B cell (primary cell): ENCODE measurements around the gene GRAP. TPM values are rescaled to one million over a fixed set of nuclear protein-coding genes. Genes with fewer than 3 reads are reported as not detected.
"Not testable (repeated sequence)": the region's sequence is repeated elsewhere in the genome, so short reads cannot be mapped to it uniquely, and the experiment has no call there.

Experiments
- ATAC-seq: fragments of 200-7000 bp; cut with Tn5 transposase; one replicate; pipeline ENCODE4 v1.10.0; 2021; ENCODE audit warnings: low read depth, mild to moderate bottlenecking, moderate number of reproducible peaks, moderate library complexity
- CTCF ChIA-PET: fragments of 350-600 bp; sonication (Branson Sonifier 250); formaldehyde crosslinking; loops from one replicate; lab custom pipeline; 2021; ENCODE audit warnings: antibody characterized with exemption, inconsistent platforms; lab: Charles Lee
- POLR2A ChIA-PET: fragments of 350-600 bp; sonication (Branson Sonifier 250); formaldehyde crosslinking; loops from one replicate; lab custom pipeline; 2021; ENCODE audit warnings: antibody characterized with exemption; lab: Charles Lee
- DNase-seq: peaks from one replicate; pipeline ENCODE4 v3.0.0; 2013
- H2AFZ ChIP-seq: 2 replicates; pipeline ENCODE4 v1.6.1; 2012; ENCODE audit warnings: mild to moderate bottlenecking, low read depth, low read length; ENCODE audit not compliant: insufficient read depth, poor library complexity, severe bottlenecking
- H3K27ac ChIP-seq, 2 donors: 1 replicate in 1 of 2; 2 replicates in 1 of 2; pipeline ENCODE4 v1.5.1; 2012 to 2013; ENCODE audit warnings: low read length in 2 of 2, mild to moderate bottlenecking in 2 of 2, moderate library complexity in 1 of 2
- H3K27me3 ChIP-seq, 4 experiments: fragments of 200-600 bp in 1 of 4; sonication (generic) in 1 of 4; replicated peaks in 1 of 4; 1 replicate in 2 of 4; 2 replicates in 2 of 4; pipeline versions ENCODE4 v1.6.1 to v1.7.0; 2013 to 2016; ENCODE audit warnings: low read length in 3 of 4, mild to moderate bottlenecking in 2 of 4, mixed read lengths in 1 of 4, moderate library complexity in 1 of 4; ENCODE audit not compliant: insufficient read depth in 4 of 4, control insufficient read depth in 3 of 4; ENCODE audit errors: control extremely low read depth in 1 of 4
- H3K36me3 ChIP-seq, 2 experiments: replicated peaks in 1 of 2; 1 replicate in 1 of 2; 2 replicates in 1 of 2; pipeline versions ENCODE4 v1.6.1 to v1.7.1; 2013; ENCODE audit warnings: low read length in 1 of 2; ENCODE audit not compliant: insufficient read depth in 2 of 2, control insufficient read depth in 1 of 2; ENCODE audit errors: control extremely low read depth in 1 of 2, extremely low read depth in 1 of 2
- H3K4me1 ChIP-seq, 2 donors: fragments of 200-600 bp in 1 of 2; sonication (generic) in 1 of 2; 1 replicate in 1 of 2; 2 replicates in 1 of 2; pipeline versions ENCODE4 v1.5.1 to v1.6.1; 2013 to 2017; ENCODE audit warnings: low read length in 2 of 2; ENCODE audit not compliant: control insufficient read depth in 2 of 2, insufficient read depth in 2 of 2
- H3K4me2 ChIP-seq: replicated peaks from 2 replicates; pipeline ENCODE3; 2012; ENCODE audit warnings: mild to moderate bottlenecking, low read depth, low read length; ENCODE audit not compliant: poor library complexity, severe bottlenecking
- H3K4me3 ChIP-seq, 5 experiments: fragments of 200-600 bp in 1 of 5; sonication (generic) in 1 of 5; 1 replicate in 3 of 5; 2 replicates in 2 of 5; pipeline versions ENCODE4 v1.5.1 to v1.7.0; 2011 to 2016; ENCODE audit warnings: low read length in 4 of 5, mild to moderate bottlenecking in 4 of 5, low read depth in 2 of 5, control low read depth in 1 of 5, moderate library complexity in 1 of 5; ENCODE audit not compliant: insufficient read depth in 1 of 5; ENCODE audit errors: control extremely low read depth in 1 of 5, extremely low read depth in 1 of 5
- H3K79me2 ChIP-seq: fragments of 200-600 bp; sonication (generic); one replicate; pipeline ENCODE4 v1.6.0; 2016; ENCODE audit warnings: low read length; ENCODE audit not compliant: control insufficient read depth, insufficient read depth
- H3K9ac ChIP-seq: fragments of 200-600 bp; sonication (generic); 2 replicates; pipeline ENCODE4 v1.6.1; 2017; ENCODE audit warnings: mild to moderate bottlenecking, low read length, moderate library complexity
- H3K9me3 ChIP-seq, 3 donors: one replicate each; pipeline versions ENCODE4 v1.6.1 to v1.7.1; 2013; ENCODE audit warnings: low read length in 2 of 3; ENCODE audit not compliant: control insufficient read depth in 2 of 3, insufficient read depth in 1 of 3; ENCODE audit errors: control extremely low read depth in 1 of 3
- H4K20me1 ChIP-seq: 2 replicates; pipeline ENCODE4 v1.6.0; 2012; ENCODE audit warnings: mild to moderate bottlenecking, low read length; ENCODE audit not compliant: insufficient read depth, control insufficient read depth, poor library complexity, severe bottlenecking
- H3K27ac Mint-ChIP-seq: one replicate; pipeline ENCODE4 v1.8.0; 2021; ENCODE audit warnings: mixed read lengths
- H3K27me3 Mint-ChIP-seq: one replicate; pipeline ENCODE4 v1.8.0; 2021; ENCODE audit warnings: mixed read lengths
- H3K4me1 Mint-ChIP-seq: one replicate; pipeline ENCODE4 v1.8.0; 2021; ENCODE audit warnings: mixed read lengths
- H3K4me3 Mint-ChIP-seq: one replicate; pipeline ENCODE4 v1.8.0; 2021; ENCODE audit warnings: mixed read lengths
- H3K9me3 Mint-ChIP-seq: one replicate; pipeline ENCODE4 v1.8.0; 2022; ENCODE audit warnings: mixed read lengths; ENCODE audit not compliant: insufficient read depth
- WGBS: methylation state at CpG from one replicate; pipeline ENCODE4 v1.1.5; 2013; ENCODE audit warnings: missing lambda C conversion rate; ENCODE audit not compliant: insufficient coverage; 5-methylcytosine and 5-hydroxymethylcytosine counted together
- intact Hi-C: fragments of 100-400 bp; cut with micrococcal nuclease; formaldehyde crosslinking; loops from one replicate; pipeline ENCODE4 v1.10.0; 2022
- polyA plus RNA-seq: library from polyadenylated mRNA; depleted of rRNA; stranded (reverse); fragments of >200 nt; gene quantifications from 2 replicates; pipeline ENCODE4 v1.2.3, GENCODE V29; 2012
- total RNA-seq, 2 donors: library from RNA; stranded (reverse); fragments of 120-200 nt in 1 of 2; gene quantifications; 1 replicate in 1 of 2; 2 replicates in 1 of 2; pipeline versions ENCODE4 v1.2.3 to v1.2.4, GENCODE V29; 2013 to 2022

GRAP gene
- total and polyA plus RNA-seq, 2 donors (not counting 1 experiment from before 2014, with no cell fraction given): 59.8 to 93.2 TPM

DNA sequence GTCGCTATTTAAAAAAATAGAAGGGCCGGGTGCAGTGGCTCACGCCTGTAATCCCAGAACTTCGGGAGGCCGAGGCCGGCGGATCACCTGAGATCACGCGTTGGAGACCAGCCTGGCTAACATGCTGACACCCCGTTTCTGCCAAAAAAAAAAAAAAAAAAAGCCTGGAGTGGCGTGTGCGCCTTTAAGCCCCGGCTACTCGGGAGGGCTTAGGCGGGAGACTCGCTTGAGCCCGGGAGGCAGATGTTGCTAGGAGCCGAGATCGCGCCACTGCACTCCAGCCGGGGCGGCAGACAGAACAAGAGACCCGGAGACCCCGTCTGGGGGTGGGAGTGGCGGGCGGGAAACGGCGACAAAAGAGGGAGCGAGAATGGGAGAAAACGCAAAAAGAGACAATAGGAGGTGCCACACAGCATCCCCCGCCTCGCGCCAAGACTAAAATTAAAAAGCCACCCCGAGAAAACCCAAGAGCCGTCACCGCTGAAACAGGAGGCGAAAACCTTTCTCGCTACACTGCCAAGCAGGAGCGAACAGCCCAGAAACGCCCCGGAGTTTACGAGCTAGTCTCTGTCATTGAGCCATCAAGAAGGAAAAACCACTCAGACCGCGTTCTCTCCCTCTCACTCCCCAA is 16.7 kb upstream of the GRAP start:
- no CpG with 5 or more reads among the region's 44 CpGs for WGBS

DNA sequence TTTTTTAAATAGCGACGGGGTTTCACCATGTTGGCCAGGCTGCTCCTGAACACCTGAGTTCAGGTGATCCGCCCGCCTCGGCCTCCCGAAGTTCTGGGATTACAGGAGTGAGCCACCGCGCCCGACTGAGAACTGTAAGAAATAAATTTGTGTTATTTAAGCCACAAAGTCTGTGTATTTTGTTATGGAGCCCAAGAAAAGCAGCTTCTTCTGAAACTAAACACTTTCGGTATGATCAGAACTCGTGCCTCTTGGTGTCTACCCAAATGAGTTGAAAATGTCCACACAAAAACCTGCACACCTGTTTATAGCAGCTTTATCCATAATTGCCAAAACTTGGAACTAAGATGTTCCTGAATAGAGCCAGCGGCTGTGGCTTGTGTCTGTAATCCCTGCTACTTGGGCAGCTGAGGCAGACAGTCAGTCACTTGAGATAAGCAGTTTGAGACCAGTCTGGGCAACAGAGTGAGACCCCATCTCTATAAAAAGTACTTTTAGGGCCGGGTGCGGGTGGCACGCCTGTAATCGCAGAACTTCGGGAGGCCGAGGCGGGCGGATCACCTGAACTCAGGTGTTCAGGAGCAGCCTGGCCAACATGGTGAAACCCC is 16.1 kb upstream of the GRAP start:
- H3K9me3 ChIP-seq, H3K4me1 ChIP-seq, H3K4me3 Mint-ChIP-seq, H3K27me3 Mint-ChIP-seq, H3K36me3 ChIP-seq, H2AFZ ChIP-seq, H3K4me3 ChIP-seq, H3K9me3 Mint-ChIP-seq, intact Hi-C loops, H3K27me3 ChIP-seq, H4K20me1 ChIP-seq, H3K27ac Mint-ChIP-seq, POLR2A ChIA-PET, H3K9ac ChIP-seq, H3K4me1 Mint-ChIP-seq, CTCF ChIA-PET, H3K79me2 ChIP-seq, DNase-seq, H3K27ac ChIP-seq: not testable (repeated sequence)
- H3K4me2 ChIP-seq: peak overlapping the region; percentile 43
- peak; percentile 66 for ATAC-seq
- WGBS: no CpG with 5 or more reads among the region's 20 CpGs

More for the DNA sequence above, 16.7 kb upstream of the GRAP start:
- H2AFZ ChIP-seq, H3K79me2 ChIP-seq, H3K27me3 Mint-ChIP-seq, H4K20me1 ChIP-seq, H3K36me3 ChIP-seq, H3K4me1 Mint-ChIP-seq, H3K9ac ChIP-seq, DNase-seq, H3K9me3 Mint-ChIP-seq, H3K4me1 ChIP-seq, H3K9me3 ChIP-seq, H3K27ac ChIP-seq, H3K27me3 ChIP-seq, intact Hi-C loops: not testable (repeated sequence)
- POLR2A ChIA-PET: interaction anchor here (0.6 kb wide), 1 partner anchor 205 kb away, joined by 3 read pairs; no protein-coding TSS in a partner anchor
- CTCF ChIA-PET: interaction anchor here (0.6 kb wide), 1 partner anchor 1031 kb away, joined by 4 read pairs; no protein-coding TSS in a partner anchor
- ATAC-seq: peak; percentile 44
- Mint-ChIP-seq H3K27ac (peak overlapping the region; percentile 91), H3K4me3 (peak overlapping the region; percentile 77)
- H3K4me3 ChIP-seq: peak overlapping the region in 1 of 5 experiments; percentile 26
- H3K4me2 ChIP-seq: peak overlapping the region; percentile 43

DNA sequence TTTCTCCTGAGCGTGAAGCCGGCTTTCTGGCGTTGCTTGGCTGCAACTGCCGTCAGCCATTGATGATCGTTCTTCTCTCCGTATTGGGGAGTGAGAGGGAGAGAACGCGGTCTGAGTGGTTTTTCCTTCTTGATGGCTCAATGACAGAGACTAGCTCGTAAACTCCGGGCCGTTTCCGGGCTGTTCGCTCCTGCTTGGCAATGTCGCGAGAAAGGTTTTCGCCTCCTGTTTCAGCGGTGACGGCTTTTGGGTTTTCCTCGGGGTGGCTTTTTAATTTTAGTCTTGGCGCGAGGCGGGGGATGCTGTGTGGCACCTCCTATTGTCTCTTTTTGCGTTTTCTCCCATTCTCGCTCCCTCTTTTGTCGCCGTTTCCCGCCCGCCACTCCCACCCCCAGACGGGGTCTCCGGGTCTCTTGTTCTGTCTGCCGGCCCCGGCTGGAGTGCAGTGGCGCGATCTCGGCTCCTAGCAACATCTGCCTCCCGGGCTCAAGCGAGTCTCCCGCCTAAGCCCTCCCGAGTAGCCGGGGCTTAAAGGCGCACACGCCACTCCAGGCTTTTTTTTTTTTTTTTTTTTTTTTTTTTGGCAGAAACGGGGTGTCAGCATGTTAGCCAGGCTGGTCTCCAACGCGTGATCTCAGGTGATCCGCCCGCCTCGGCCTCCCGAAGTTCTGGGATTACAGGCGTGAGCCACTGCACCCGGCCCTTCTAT is 15.4 kb upstream of the GRAP start:
- POLR2A ChIA-PET, H3K79me2 ChIP-seq, H4K20me1 ChIP-seq, H3K4me3 Mint-ChIP-seq, H3K4me1 ChIP-seq, H2AFZ ChIP-seq, H3K36me3 ChIP-seq, H3K27ac ChIP-seq, H3K4me1 Mint-ChIP-seq, DNase-seq, intact Hi-C loops, H3K9me3 Mint-ChIP-seq, H3K9ac ChIP-seq, H3K27ac Mint-ChIP-seq, CTCF ChIA-PET, H3K4me3 ChIP-seq, H3K9me3 ChIP-seq, H3K27me3 Mint-ChIP-seq, H3K27me3 ChIP-seq, H3K4me2 ChIP-seq: not testable (repeated sequence)
- no CpG with 5 or more reads among the region's 51 CpGs for WGBS
- peak; percentile 44 for ATAC-seq
